ENCODE measurements around the gene TWIST2.

Gene TWIST2

GRCh38 chr2:238872026-238872425 lies 24.1 kb downstream of the TWIST2 start:
- Histone ChIP-seq H2AFZ (ENCODE audit: low read length) (no peak overlapping the region), H3K9me2 (replicated peaks; ENCODE audit: low read depth, low read length) (no peaks in the 10 kb centered on the region), H3K9ac (ENCODE audit: low read depth, low read length, poor library complexity, severe bottlenecking) (no peak overlapping the region), H3K36me3 (ENCODE audit: insufficient read depth, low read length) (no peaks in the 10 kb centered on the region), H3K9me3 (ENCODE audit: insufficient read depth, low read depth, low read length) (no peaks in the 10 kb centered on the region), H3F3A (ENCODE audit: low read depth) (no peaks in the 10 kb centered on the region), H3K27me3 (ENCODE audit: insufficient read depth, low read length, poor library complexity, severe bottlenecking) (no peaks in the 10 kb centered on the region), H4K20me1 (ENCODE audit: insufficient read depth, low read length, poor library complexity, severe bottlenecking) (no peaks in the 10 kb centered on the region), H3K79me2 (ENCODE audit: insufficient read depth, low read length) (no peaks in the 10 kb centered on the region), H3K4me2 (ENCODE audit: low read depth, low read length, poor library complexity, severe bottlenecking) (no peak overlapping the region), H3K4me3 (ENCODE audit: low read length, poor library complexity, severe bottlenecking) (no peak overlapping the region), H3K4me1 (ENCODE audit: insufficient read depth, low read length, poor library complexity, severe bottlenecking) (no peaks in the 10 kb centered on the region)
- TF ChIP-seq CTCF (conservative IDR thresholded peaks at IDR 0.05; ENCODE audit: low read length) (no peak), EZH2phosphoT487 (IDR thresholded peaks at IDR 0.05; ENCODE audit: borderline replicate concordance) (no peak)

- Histone ChIP-seq H3K27me3 (ENCODE audit: insufficient read depth, low read length, poor library complexity, severe bottlenecking) (no peaks in the 10 kb centered on the region), H3K36me3 (ENCODE audit: insufficient read depth, low read length) (no peaks in the 10 kb centered on the region), H2AFZ (ENCODE audit: low read length) (no peak overlapping the region), H3K9ac (ENCODE audit: low read depth, low read length, poor library complexity, severe bottlenecking) (no peak overlapping the region), H3F3A (ENCODE audit: low read depth) (no peaks in the 10 kb centered on the region), H3K9me3 (ENCODE audit: insufficient read depth, low read depth, low read length) (no peaks in the 10 kb centered on the region), H3K4me1 (ENCODE audit: insufficient read depth, low read length, poor library complexity, severe bottlenecking) (no peaks in the 10 kb centered on the region), H3K4me2 (ENCODE audit: low read depth, low read length, poor library complexity, severe bottlenecking) (no peak overlapping the region), H3K4me3 (ENCODE audit: low read length, poor library complexity, severe bottlenecking) (no peak overlapping the region), H3K9me2 (replicated peaks; ENCODE audit: low read depth, low read length) (no peaks in the 10 kb centered on the region), H3K79me2 (ENCODE audit: insufficient read depth, low read length) (no peaks in the 10 kb centered on the region), H4K20me1 (ENCODE audit: insufficient read depth, low read length, poor library complexity, severe bottlenecking) (no peaks in the 10 kb centered on the region)
- TF ChIP-seq CTCF (conservative IDR thresholded peaks at IDR 0.05; ENCODE audit: low read length) (no peak), EZH2phosphoT487 (IDR thresholded peaks at IDR 0.05; ENCODE audit: borderline replicate concordance) (no peak)
Observed at GRCh38 chr2:238872628-238873380, 24.9 kb downstream of the TWIST2 start.

GRCh38 chr2:238873381-238873801 lies 25.5 kb downstream of the TWIST2 start:
- Histone ChIP-seq H3K4me1 (ENCODE audit: insufficient read depth, low read length, poor library complexity, severe bottlenecking) (no peaks in the 10 kb centered on the region), H3K9me3 (ENCODE audit: insufficient read depth, low read depth, low read length) (no peaks in the 10 kb centered on the region), H3K36me3 (ENCODE audit: insufficient read depth, low read length) (no peaks in the 10 kb centered on the region), H3F3A (ENCODE audit: low read depth) (no peaks in the 10 kb centered on the region), H3K9ac (ENCODE audit: low read depth, low read length, poor library complexity, severe bottlenecking) (no peak overlapping the region), H3K4me2 (ENCODE audit: low read depth, low read length, poor library complexity, severe bottlenecking) (no peak overlapping the region), H2AFZ (ENCODE audit: low read length) (no peak overlapping the region), H4K20me1 (ENCODE audit: insufficient read depth, low read length, poor library complexity, severe bottlenecking) (no peaks in the 10 kb centered on the region), H3K27me3 (ENCODE audit: insufficient read depth, low read length, poor library complexity, severe bottlenecking) (no peaks in the 10 kb centered on the region), H3K9me2 (replicated peaks; ENCODE audit: low read depth, low read length) (no peaks in the 10 kb centered on the region), H3K4me3 (ENCODE audit: low read length, poor library complexity, severe bottlenecking) (no peak overlapping the region), H3K79me2 (ENCODE audit: insufficient read depth, low read length) (no peaks in the 10 kb centered on the region)
- TF ChIP-seq CTCF (conservative IDR thresholded peaks at IDR 0.05; ENCODE audit: low read length), result no peak
- no peak for TF ChIP-seq EZH2phosphoT487 (IDR thresholded peaks at IDR 0.05; ENCODE audit: borderline replicate concordance)

Measured in Loucy (cell line).